Subcutaneous adipose tissue (tissue), 4 donors: ENCODE measurements around the gene MITD1. TPM values are rescaled to one million over a fixed set of nuclear protein-coding genes. Genes with fewer than 3 reads are reported as not detected.

ENCODE experiments used
- CTCF ChIP-seq: fragments of 450-650 bp; IDR thresholded peaks from one replicate; pipeline ENCODE4 v1.5.1; 2016; ENCODE audit warnings: low read depth, mild to moderate bottlenecking, control low read depth, antibody characterized with exemption, moderate library complexity
- small RNA-seq: library from RNA; depleted of rRNA; stranded (forward); fragments of <200 nt; gene quantifications from one replicate; pipeline ENCODE3, GENCODE V24; 2016
- total RNA-seq, 4 donors: library from RNA; depleted of rRNA; stranded (reverse); fragments of >200 nt; gene quantifications; one replicate each; pipeline ENCODE4 v1.1.0, GENCODE V29; 2016

Gene MITD1
- total RNA-seq, 4 donors from 2014 or later = 21.1 to 33.7 (median 31.2) TPM

DNA sequence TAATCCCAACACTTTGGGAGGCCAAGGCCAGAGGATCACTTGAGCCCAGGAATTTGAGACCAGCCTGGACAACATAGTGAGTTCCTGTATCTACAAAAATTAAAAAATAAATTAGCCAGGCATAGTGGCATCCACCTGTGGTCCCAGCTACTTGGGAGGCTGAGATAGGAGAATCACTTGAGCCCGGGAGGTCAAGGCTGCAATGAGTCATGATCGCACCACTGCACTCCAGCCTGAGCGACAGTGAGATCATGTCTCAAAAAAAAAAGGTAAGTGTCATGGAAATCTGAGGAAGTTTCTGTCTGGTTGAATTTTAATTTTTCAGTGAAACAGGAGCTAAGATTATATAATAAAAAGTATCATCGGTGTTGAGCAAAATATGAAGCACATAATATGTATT lies 41.9 kb downstream of the MITD1 start:
- TF ChIP-seq CTCF = no peak

DNA sequence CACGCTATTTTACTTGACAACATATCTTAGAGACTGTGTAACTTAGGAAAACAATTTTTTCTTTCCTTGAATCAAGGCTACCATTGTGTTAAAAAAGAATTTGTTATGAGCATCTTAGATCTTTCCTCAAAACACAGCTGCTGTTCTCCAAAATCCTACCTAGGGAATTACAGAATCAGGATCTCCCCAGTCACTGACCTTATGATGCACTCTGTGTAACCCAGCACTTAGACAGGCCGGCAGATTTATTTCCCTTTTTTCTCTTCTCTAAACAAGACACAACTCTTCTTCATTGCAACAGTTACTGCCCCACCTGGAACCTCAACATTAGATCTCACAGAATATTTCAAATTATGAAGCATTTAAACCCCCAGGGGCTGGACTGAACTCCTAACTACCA lies 52.9 kb downstream of the MITD1 start:
- no peak for TF ChIP-seq CTCF

Small RNA genes lying within 50 kb of the gene (small RNA-seq; reads per million reads assigned to genes)
- gene AC092587.1 = not detected

Other genes with a start within 250 kb of the MITD1 start
- 1 to 10 TPM; 1.4 to 8.3 (median 4.5) TPM for gene CRACDL, start 244.8 kb downstream of the MITD1 start, total RNA-seq
- gene C2orf15, start 39.4 kb downstream of the MITD1 start, total RNA-seq = 1 to 10 TPM in 1 of 4 donors, under 1 TPM in 1, not detected in 2; 0.44 to 1.0 TPM
- 10 to 100 TPM in 1 of 4 donors, 1 to 10 TPM in 3; 5.2 to 11.0 (median 8.0) TPM for gene TSGA10, start 26.1 kb downstream of the MITD1 start, total RNA-seq
- 10 to 100 TPM in 1 of 4 donors, 1 to 10 TPM in 3; 3.6 to 10.9 (median 5.8) TPM for gene LIPT1, start 26.1 kb downstream of the MITD1 start, total RNA-seq
- gene MRPL30, start 126 bp upstream of the MITD1 start, total RNA-seq = 10 to 100 TPM; 22.2 to 42.7 (median 26.2) TPM
- gene LYG2, start 74.6 kb upstream of the MITD1 start, total RNA-seq = not detected
- gene LYG1, start 120.1 kb upstream of the MITD1 start, total RNA-seq = 1 to 10 TPM in 2 of 4 donors, under 1 TPM in 1, not detected in 1; 0.51 to 4.0 (median 1.8) TPM
- gene TXNDC9, start 155.3 kb upstream of the MITD1 start, total RNA-seq = 10 to 100 TPM; 27.1 to 73.2 (median 36.5) TPM
- gene EIF5B, start 156.3 kb upstream of the MITD1 start, total RNA-seq = 10 to 100 TPM; 28.1 to 53.8 (median 33.9) TPM